WTC11 (cell line): ENCODE measurements around the gene SH3BP4. TPM values are rescaled to one million over a fixed set of nuclear protein-coding genes. Genes with fewer than 3 reads are reported as not detected.

Experiments
- ATAC-seq: fragments of 200-7000 bp; cut with Tn5 transposase; 2 replicates; pipeline ENCODE4 v1.10.0; 2021; ENCODE audit warnings: mild to moderate bottlenecking, moderate library complexity
- CTCF ChIA-PET: fragments of 300-600 bp; sonication (Branson Sonifier 250); formaldehyde crosslinking; loops from one replicate; lab custom pipeline; 2021; ENCODE audit warnings: antibody characterized with exemption; lab: Charles Lee
- POLR2A ChIA-PET: fragments of 350-600 bp; sonication (Branson Sonifier 250); formaldehyde crosslinking; loops from one replicate; lab custom pipeline; 2021; ENCODE audit warnings: antibody characterized with exemption; lab: Charles Lee
- DNase-seq: peaks from one replicate; pipeline ENCODE4 v3.0.0; 2021; ENCODE audit warnings: low spot score
- H3K27ac Mint-ChIP-seq: 2 replicates; pipeline ENCODE4 v1.8.0; 2021; ENCODE audit warnings: mixed read lengths
- H3K27me3 Mint-ChIP-seq: 2 replicates; pipeline ENCODE4 v1.8.0; 2021; ENCODE audit warnings: low read depth, mild to moderate bottlenecking, moderate library complexity, mixed read lengths
- H3K36me3 Mint-ChIP-seq: 2 replicates; pipeline ENCODE4 v1.8.0; 2021; ENCODE audit warnings: mixed read lengths
- H3K4me1 Mint-ChIP-seq: 2 replicates; pipeline ENCODE4 v1.8.0; 2022; ENCODE audit warnings: mixed read lengths
- H3K4me3 Mint-ChIP-seq: 2 replicates; pipeline ENCODE4 v1.8.0; 2021; ENCODE audit warnings: mild to moderate bottlenecking, moderate library complexity, mixed read lengths
- H3K9me3 Mint-ChIP-seq: 2 replicates; pipeline ENCODE4 v1.8.0; 2021; ENCODE audit warnings: mixed read lengths
- ATF6 ChIP-seq: sonication (generic); formaldehyde crosslinking; IDR thresholded peaks from 2 replicates; pipeline ENCODE4 v1.8.1; 2023; ENCODE audit warnings: mild to moderate bottlenecking, missing genetic modification reagents
- CREM ChIP-seq: sonication (generic); formaldehyde crosslinking; IDR thresholded peaks from 2 replicates; pipeline ENCODE4 v1.8.1; 2022; ENCODE audit warnings: mild to moderate bottlenecking, missing genetic modification reagents, moderate library complexity
- ERG ChIP-seq: fragments of 250-450 bp; sonication (Bioruptor Pico); IDR thresholded peaks from 2 replicates; pipeline ENCODE4 v1.8.0; 2021; ENCODE audit warnings: mild to moderate bottlenecking
- IRF2 ChIP-seq: sonication (generic); formaldehyde crosslinking; IDR thresholded peaks from 2 replicates; pipeline ENCODE4 v1.8.0; 2022; ENCODE audit warnings: low read depth, missing genetic modification reagents, borderline replicate concordance
- JAZF1 ChIP-seq: fragments of 250-450 bp; sonication (Bioruptor Pico); IDR thresholded peaks from 2 replicates; pipeline ENCODE4 v1.9.0; 2021; ENCODE audit warnings: moderate library complexity, mild to moderate bottlenecking, inconsistent platforms
- JUN ChIP-seq: sonication (generic); formaldehyde crosslinking; IDR thresholded peaks from 2 replicates; pipeline ENCODE4 v1.8.0; 2023; ENCODE audit warnings: mild to moderate bottlenecking, missing genetic modification reagents
- KAT7 ChIP-seq: sonication (generic); formaldehyde crosslinking; IDR thresholded peaks from 2 replicates; pipeline ENCODE4 v1.8.1; 2023; ENCODE audit warnings: missing genetic modification reagents, mild to moderate bottlenecking, borderline replicate concordance
- MXD4 ChIP-seq: fragments of 250-450 bp; sonication (Bioruptor Pico); IDR thresholded peaks from 2 replicates; pipeline ENCODE4 v1.8.0; 2021; ENCODE audit warnings: mild to moderate bottlenecking, moderate library complexity, borderline replicate concordance
- NR1H2 ChIP-seq: sonication (generic); formaldehyde crosslinking; IDR thresholded peaks from 2 replicates; pipeline ENCODE4 v1.9.0; 2021; ENCODE audit warnings: mild to moderate bottlenecking, moderate library complexity, missing genetic modification reagents
- NR3C1 ChIP-seq: sonication (generic); formaldehyde crosslinking; conservative IDR thresholded peaks from 2 replicates; pipeline ENCODE4 v1.8.1; 2023; ENCODE audit warnings: low read depth, mild to moderate bottlenecking, missing genetic modification reagents
- PRRX2 ChIP-seq: fragments of 250-450 bp; sonication (Bioruptor Pico); IDR thresholded peaks from 2 replicates; pipeline ENCODE4 v1.8.0; 2021; ENCODE audit warnings: mild to moderate bottlenecking
- RELA ChIP-seq: sonication (generic); formaldehyde crosslinking; IDR thresholded peaks from 2 replicates; pipeline ENCODE4 v1.8.1; 2022; ENCODE audit warnings: missing genetic modification reagents, mild to moderate bottlenecking, borderline replicate concordance
- STAT6 ChIP-seq: sonication (generic); formaldehyde crosslinking; conservative IDR thresholded peaks from 2 replicates; pipeline ENCODE4 v1.8.1; 2023; ENCODE audit warnings: mild to moderate bottlenecking, low read depth, missing genetic modification reagents, moderate library complexity
- ZNF121 ChIP-seq: sonication (generic); formaldehyde crosslinking; IDR thresholded peaks from 2 replicates; pipeline ENCODE4 v1.8.0; 2023; ENCODE audit warnings: missing genetic modification reagents
- ZNF396 ChIP-seq: fragments of 250-450 bp; sonication (Bioruptor Pico); IDR thresholded peaks from 2 replicates; pipeline ENCODE4 v1.8.0; 2021; ENCODE audit warnings: mild to moderate bottlenecking, moderate library complexity, borderline replicate concordance
- ZNF532 ChIP-seq: fragments of 250-450 bp; sonication (Bioruptor Pico); IDR thresholded peaks from 2 replicates; pipeline ENCODE4 v1.9.0; 2021; ENCODE audit warnings: mild to moderate bottlenecking, borderline replicate concordance
- ZSCAN18 ChIP-seq: fragments of 250-450 bp; sonication (Bioruptor Pico); IDR thresholded peaks from 2 replicates; pipeline ENCODE4 v2.1.2; 2022; ENCODE audit warnings: mild to moderate bottlenecking, moderate library complexity
- total RNA-seq: library from RNA; stranded (reverse); gene quantifications from 3 replicates; pipeline ENCODE4 v1.2.3, GENCODE V29; 2021

Gene SH3BP4
- total RNA-seq, 1 experiment from 2014 or later: 44.4 TPM

- TF ChIP-seq STAT6: no peak
- TF ChIP-seq ZSCAN18 (CRISPR knock-in tag): no peak
Observed at GRCh38 chr2:234958746-234959395, 7.1 kb downstream of the SH3BP4 start (continued).

GRCh38 chr2:234960175-234961088 lies 8.6 kb downstream of the SH3BP4 start:
- DNase-seq: no peak
- H3K4me3 Mint-ChIP-seq: no peak overlapping the region
- peaks cover 71% of the 10 kb centered on the region for H3K4me1 Mint-ChIP-seq
- H3K27me3 Mint-ChIP-seq: no peaks in the 10 kb centered on the region
- peak overlapping the region; percentile 79 for H3K27ac Mint-ChIP-seq
- TF ChIP-seq JAZF1 (CRISPR knock-in tag): no peak
- no peak for TF ChIP-seq MXD4 (CRISPR knock-in tag)
- no peak for TF ChIP-seq NR3C1 (CRISPR knock-in tag)
- TF ChIP-seq IRF2 (CRISPR knock-in tag): no peak
- no peak for TF ChIP-seq ZNF121
- no peak for TF ChIP-seq PRRX2 (CRISPR knock-in tag)
- TF ChIP-seq NR1H2: no peak
- no peak for TF ChIP-seq ZNF396 (CRISPR knock-in tag)
- no peak for TF ChIP-seq JUN (CRISPR knock-in tag)
- TF ChIP-seq ZNF532 (CRISPR knock-in tag): no peak
- TF ChIP-seq RELA (CRISPR knock-in tag): no peak
- no peak for TF ChIP-seq CREM (CRISPR knock-in tag)
- no peak for TF ChIP-seq KAT7 (CRISPR knock-in tag)
- no peak for TF ChIP-seq ERG
- TF ChIP-seq ATF6 (CRISPR knock-in tag): no peak
- H3K9me3 Mint-ChIP-seq: no peaks in the 10 kb centered on the region
- ChIA-PET CTCF (no interaction called here), POLR2A (no interaction called here)
- ATAC-seq: no peak
- no peaks in the 10 kb centered on the region for H3K36me3 Mint-ChIP-seq
